ENCODE measurements around the gene ANKRD6. TPM values are rescaled to one million over a fixed set of nuclear protein-coding genes. Genes with fewer than 3 reads are reported as not detected.
"Not testable (repeated sequence)": the region's sequence is repeated elsewhere in the genome, so short reads cannot be mapped to it uniquely, and the experiment has no call there.

ANKRD6 gene
- total RNA-seq, 4 donors from 2014 or later = 2.7 to 9.4 (median 6.6) TPM

DNA sequence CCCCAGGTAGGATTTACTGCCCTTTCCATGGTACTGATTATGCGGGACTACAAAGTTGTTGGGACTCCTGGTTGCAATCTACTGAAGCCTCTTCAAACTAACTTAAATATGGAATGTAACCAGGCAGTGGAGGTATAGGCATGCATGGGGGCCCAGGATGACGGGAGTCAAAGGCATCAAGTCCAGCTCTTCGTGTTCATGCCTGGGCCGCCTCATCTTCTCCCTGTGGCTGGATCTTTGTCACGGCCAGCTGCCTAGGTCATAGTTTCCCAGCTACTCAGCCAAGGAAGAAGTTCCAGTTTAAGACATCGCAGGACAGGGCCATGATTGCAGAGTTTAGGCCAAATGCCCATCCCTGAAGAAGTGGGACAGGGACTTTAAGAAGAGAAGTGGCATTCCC lies 185.1 kb downstream of the ANKRD6 start:
- no peak for DNase-seq
- in situ Hi-C loops (cut with MboI; ENCODE audit: low pct_ligation_motif_present in 1 of 4, low pct_unique_long_range_greater_than_20kb in 1 of 4, low sequenced_read_pairs in 3 of 4) = loop anchor here (10.0 to 25.0 kb wide), 2 partner anchors 183 to 631 kb away; partner anchors contain the start of gene ANKRD6 (in 1 of the 4)

GRCh38 chr6:89619567-89619966 lies 186.6 kb downstream of the ANKRD6 start:
- H3K27ac ChIP-seq = no peak overlapping the region
- in situ Hi-C loops (cut with MboI; ENCODE audit: low pct_ligation_motif_present in 1 of 4, low pct_unique_long_range_greater_than_20kb in 1 of 4, low sequenced_read_pairs in 3 of 4) = loop anchor here (10.0 to 25.0 kb wide), 2 partner anchors 185 to 632 kb away; partner anchors contain the start of gene ANKRD6 (in 1 of the 4)
- no peaks in the 10 kb centered on the region for H3K4me1 ChIP-seq
- no peak for DNase-seq
- TF ChIP-seq CTCF (IDR thresholded peaks at IDR 0.05) = no peak
- TF ChIP-seq EP300 (IDR thresholded peaks at IDR 0.05; ENCODE audit: low read depth) = no peak
- no peak for TF ChIP-seq POLR2A (IDR thresholded peaks at IDR 0.05)
- TF ChIP-seq POLR2AphosphoS5 (IDR thresholded peaks at IDR 0.05) = no peak
- WGBS, 2 donors (ENCODE audit: low coverage in 1 of 2) = 82 to 91% methylated on average over 3 to 6 of the region's 6 CpGs
- H3K27me3 ChIP-seq = no peaks in the 10 kb centered on the region
- H3K36me3 ChIP-seq = no peaks in the 10 kb centered on the region
- no peaks in the 10 kb centered on the region for H3K9me3 ChIP-seq
- H3K4me3 ChIP-seq = no peak overlapping the region
- intact Hi-C loops (cut with DNase I; ENCODE audit: low total_unique reads) = no loop called here

More for the DNA sequence above, 185.1 kb downstream of the ANKRD6 start:
- H3K4me3 ChIP-seq = no peak overlapping the region
- no peaks in the 10 kb centered on the region for H3K4me1 ChIP-seq
- no peak overlapping the region for H3K27ac ChIP-seq
- intact Hi-C loops (cut with DNase I; ENCODE audit: low total_unique reads) = no loop called here
- H3K27me3 ChIP-seq = no peaks in the 10 kb centered on the region
- no peaks in the 10 kb centered on the region for H3K36me3 ChIP-seq
- no peaks in the 10 kb centered on the region for H3K9me3 ChIP-seq
- no peak for TF ChIP-seq EP300 (IDR thresholded peaks at IDR 0.05; ENCODE audit: low read depth)
- no peak for TF ChIP-seq POLR2AphosphoS5 (IDR thresholded peaks at IDR 0.05)
- TF ChIP-seq POLR2A (IDR thresholded peaks at IDR 0.05) = no peak
- no peak for TF ChIP-seq CTCF (IDR thresholded peaks at IDR 0.05)
- WGBS, 2 donors (ENCODE audit: low coverage in 1 of 2) = 92% methylated on average over 6 of the region's 6 CpGs; no CpG with 5 or more reads in 1 of the 2 donors

- in situ Hi-C loops (cut with MboI; ENCODE audit: low pct_ligation_motif_present in 1 of 4, low pct_unique_long_range_greater_than_20kb in 1 of 4, low sequenced_read_pairs in 3 of 4) (loop anchor here (25.0 kb wide), 1 partner anchor 636 kb away; no protein-coding TSS in a partner anchor), intact Hi-C loops (cut with DNase I; ENCODE audit: low total_unique reads) (no loop called here)
- WGBS, 2 donors (ENCODE audit: low coverage in 1 of 2) = 91 to 94% methylated on average over 4 to 8 of the region's 8 CpGs
- DNase-seq = no peak
- H3K27ac ChIP-seq = no peak overlapping the region
- no peaks in the 10 kb centered on the region for H3K27me3 ChIP-seq
- no peak overlapping the region for H3K4me3 ChIP-seq
- no peaks in the 10 kb centered on the region for H3K36me3 ChIP-seq
- H3K9me3 ChIP-seq = no peaks in the 10 kb centered on the region
- H3K4me1 ChIP-seq = no peaks in the 10 kb centered on the region
- no peak for TF ChIP-seq EP300 (IDR thresholded peaks at IDR 0.05; ENCODE audit: low read depth)
- no peak for TF ChIP-seq CTCF (IDR thresholded peaks at IDR 0.05)
- TF ChIP-seq POLR2A (IDR thresholded peaks at IDR 0.05) = no peak
- no peak for TF ChIP-seq POLR2AphosphoS5 (IDR thresholded peaks at IDR 0.05)
Measured at GRCh38 chr6:89623749-89624148, 190.8 kb downstream of the ANKRD6 start.

DNA sequence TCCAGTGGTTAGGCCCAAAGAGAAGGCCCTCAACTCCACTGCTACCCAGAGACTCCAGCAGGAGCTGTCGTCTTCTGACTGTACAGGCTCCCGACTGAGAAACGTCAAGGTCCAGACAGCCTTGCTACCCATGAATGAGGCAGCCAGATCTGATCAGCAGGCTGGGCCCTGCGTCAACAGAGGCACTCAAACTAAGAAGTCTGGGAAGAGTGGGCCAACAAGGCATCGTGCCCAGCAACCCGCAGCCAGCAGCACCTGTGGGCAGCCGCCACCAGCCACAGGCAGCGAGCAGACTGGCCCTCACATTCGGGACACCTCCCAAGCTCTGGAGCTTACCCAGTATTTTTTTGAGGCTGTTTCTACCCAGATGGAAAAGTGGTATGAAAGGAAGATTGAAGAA lies 197.5 kb downstream of the ANKRD6 start:
- in situ Hi-C loops (cut with MboI; ENCODE audit: low pct_ligation_motif_present in 1 of 4, low pct_unique_long_range_greater_than_20kb in 1 of 4, low sequenced_read_pairs in 3 of 4) (no loop called here), intact Hi-C loops (cut with DNase I; ENCODE audit: low total_unique reads) (no loop called here)
- no peak overlapping the region for H3K27ac ChIP-seq
- no peaks in the 10 kb centered on the region for H3K36me3 ChIP-seq
- no peak overlapping the region for H3K4me3 ChIP-seq
- H3K27me3 ChIP-seq = no peaks in the 10 kb centered on the region
- no peaks in the 10 kb centered on the region for H3K9me3 ChIP-seq
- TF ChIP-seq CTCF (IDR thresholded peaks at IDR 0.05) (no peak), EP300 (IDR thresholded peaks at IDR 0.05; ENCODE audit: low read depth) (no peak)
- no peak for DNase-seq
- H3K4me1 ChIP-seq = peaks cover 0 to 16% (median 7%) of the 10 kb centered on the region in 4 donors
- 99% methylated on average over 9 of the region's 9 CpGs; no CpG with 5 or more reads in 1 of the 2 donors for WGBS, 2 donors (ENCODE audit: low coverage in 1 of 2)

DNA sequence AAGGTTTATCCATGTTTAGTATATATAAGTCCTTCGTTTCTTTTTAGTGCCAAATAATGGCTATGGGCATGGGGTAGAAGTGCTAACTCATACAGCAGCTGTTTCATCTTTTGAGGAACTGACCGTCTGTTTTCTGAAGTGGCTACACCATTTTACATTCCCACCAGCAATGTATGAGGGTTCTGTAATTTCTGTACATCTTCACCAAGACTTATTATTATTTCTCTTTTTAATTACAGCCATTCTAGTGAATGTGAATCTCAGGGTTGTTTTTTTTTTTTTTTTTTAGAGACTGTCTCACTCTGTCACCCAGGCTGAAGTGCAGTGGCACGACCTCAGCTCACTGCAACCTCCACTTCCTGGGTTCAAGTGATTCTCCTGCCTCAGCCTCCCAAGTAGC lies 203.5 kb downstream of the ANKRD6 start:
- DNase-seq; H3K36me3 ChIP-seq; H3K4me3 ChIP-seq; H3K9me3 ChIP-seq; H3K27me3 ChIP-seq; H3K27ac ChIP-seq; intact Hi-C loops (cut with DNase I; ENCODE audit: low total_unique reads); in situ Hi-C loops (cut with MboI; ENCODE audit: low pct_ligation_motif_present in 1 of 4, low pct_unique_long_range_greater_than_20kb in 1 of 4, low sequenced_read_pairs in 3 of 4): not testable (repeated sequence)
- peaks cover 7 to 36% (median 22%) of the 10 kb centered on the region in 4 donors for H3K4me1 ChIP-seq
- WGBS, 2 donors (ENCODE audit: low coverage in 1 of 2) = 95 to 99% methylated on average over 3 of the region's 3 CpGs
